ENCODE measurements around the gene PRR5L.

PRR5L gene

GRCh38 chr11:36437413-36437812 is 141.3 kb downstream of the PRR5L start:
- H3K36me3 ChIP-seq (ENCODE audit: control insufficient read depth in 2 of 2, insufficient read depth in 1 of 2, low read length in 2 of 2), result no peaks in the 10 kb centered on the region
- H3K9me3 ChIP-seq (ENCODE audit: control insufficient read depth, insufficient read depth, low read depth, low read length), result no peaks in the 10 kb centered on the region

More at GRCh38 chr11:36437413-36437812, 141.3 kb downstream of the PRR5L start:
- ChIA-PET CTCF (no interaction called here), POLR2A (no interaction called here)
- TF ChIP-seq TRIM28 (IDR thresholded peaks at IDR 0.05; ENCODE audit: borderline replicate concordance, low read length) (no peak), ZNF791 (tag by site-specific recombination; IDR thresholded peaks at IDR 0.05) (no peak), ZNF37A (tag by site-specific recombination; IDR thresholded peaks at IDR 0.05) (no peak), ZSCAN5A (tag by site-specific recombination; IDR thresholded peaks at IDR 0.05) (no peak), SCRT1 (tag by site-specific recombination; IDR thresholded peaks at IDR 0.05; ENCODE audit: borderline replicate concordance) (no peak), ELK4 (IDR thresholded peaks at IDR 0.05; ENCODE audit: borderline replicate concordance, low read depth, low read length) (no peak), ZNF626 (tag by site-specific recombination; IDR thresholded peaks at IDR 0.05) (no peak), REST (tag by site-specific recombination; IDR thresholded peaks at IDR 0.05) (no peak), ZNF398 (tag by site-specific recombination; IDR thresholded peaks at IDR 0.05) (no peak), ZBTB10 (tag by site-specific recombination; IDR thresholded peaks at IDR 0.05) (no peak), ZNF324 (tag by site-specific recombination; IDR thresholded peaks at IDR 0.05) (no peak), PRDM6 (tag by site-specific recombination; IDR thresholded peaks at IDR 0.05) (no peak), CTCF (tag by site-specific recombination; IDR thresholded peaks at IDR 0.05) (no peak), RBAK (tag by site-specific recombination; IDR thresholded peaks at IDR 0.05) (no peak)
- Histone ChIP-seq H3K4me3 (ENCODE audit: low read depth, low read length) (no peak overlapping the region), H3K27ac (ENCODE audit: extremely low read depth, low read depth, low read length) (no peak overlapping the region), H3K4me1 (ENCODE audit: control insufficient read depth, insufficient read depth, low read length) (no peaks in the 10 kb centered on the region)

Data from HEK293 (cell line).